ENCODE results near the gene MRPL12. TPM values are rescaled to one million over a fixed set of nuclear protein-coding genes. Genes with fewer than 3 reads are reported as not detected.

The MRPL12 gene
- total and polyA plus RNA-seq, 2 donors (not counting 1 experiment from before 2014, with no cell fraction given), result 11.2 to 46.8 TPM

- Histone ChIP-seq H3K27me3 (ENCODE audit: control insufficient read depth, insufficient read depth, low read length) (no peaks in the 10 kb centered on the region), H2AFZ (ENCODE audit: low read length) (no peak overlapping the region), H3K9me3 (ENCODE audit: control insufficient read depth, insufficient read depth, low read depth, low read length) (no peaks in the 10 kb centered on the region), H3K27ac (ENCODE audit: insufficient read depth, low read length) (no peak overlapping the region), H3K36me3 (ENCODE audit: control insufficient read depth, insufficient read depth, low read length) (peaks cover 62% of the 10 kb centered on the region), H4K20me1 (ENCODE audit: control insufficient read depth, extremely low read depth, insufficient read depth, low read length) (no peaks in the 10 kb centered on the region), H3K4me3 (replicated peaks in 1 of 4; ENCODE audit: control extremely low read depth in 1 of 4, insufficient read depth in 1 of 4, low read depth in 3 of 4, low read length in 4 of 4) (no peak overlapping the region), H3K9ac (ENCODE audit: insufficient read depth, low read length) (no peak overlapping the region), H3K4me2 (ENCODE audit: extremely low read depth, insufficient read depth, low read length) (no peak overlapping the region), H3K4me1 (ENCODE audit: control insufficient read depth, extremely low read depth, insufficient read depth, low read length) (no peaks in the 10 kb centered on the region), H3K79me2 (ENCODE audit: control insufficient read depth, insufficient read depth, low read length) (peaks cover 36% of the 10 kb centered on the region)
- DNase-seq (ENCODE audit: low read depth in 2 of 2), result no peak
- TF ChIP-seq CTCF (conservative IDR thresholded peaks at IDR 0.05 in 1 of 2, IDR thresholded peaks at IDR 0.05 in 1 of 2; ENCODE audit: low read depth in 1 of 2, low read length in 2 of 2) (no peak), EZH2 (IDR thresholded peaks at IDR 0.05; ENCODE audit: low read length, missing control alignments) (no peak)
These were observed 9.5 kb upstream of the MRPL12 start for GRCh38 chr17:81693509-81694210.

- H3K9ac ChIP-seq (ENCODE audit: insufficient read depth, low read length), result no peak overlapping the region
- no peaks in the 10 kb centered on the region for H4K20me1 ChIP-seq (ENCODE audit: control insufficient read depth, extremely low read depth, insufficient read depth, low read length)
- DNase-seq (ENCODE audit: low read depth in 2 of 2), result no peak
- no peak overlapping the region for H3K27ac ChIP-seq (ENCODE audit: insufficient read depth, low read length)
- H3K27me3 ChIP-seq (ENCODE audit: control insufficient read depth, insufficient read depth, low read length), result no peaks in the 10 kb centered on the region
- H2AFZ ChIP-seq (ENCODE audit: low read length), result no peak overlapping the region
- no peak for TF ChIP-seq CTCF (conservative IDR thresholded peaks at IDR 0.05 in 1 of 2, IDR thresholded peaks at IDR 0.05 in 1 of 2; ENCODE audit: low read depth in 1 of 2, low read length in 2 of 2)
- no peak for TF ChIP-seq EZH2 (IDR thresholded peaks at IDR 0.05; ENCODE audit: low read length, missing control alignments)
- no peaks in the 10 kb centered on the region for H3K4me1 ChIP-seq (ENCODE audit: control insufficient read depth, extremely low read depth, insufficient read depth, low read length)
- H3K4me2 ChIP-seq (ENCODE audit: extremely low read depth, insufficient read depth, low read length), result no peak overlapping the region
- H3K79me2 ChIP-seq (ENCODE audit: control insufficient read depth, insufficient read depth, low read length), result peaks cover 26% of the 10 kb centered on the region
- no peaks in the 10 kb centered on the region for H3K9me3 ChIP-seq (ENCODE audit: control insufficient read depth, insufficient read depth, low read depth, low read length)
- peaks cover 51% of the 10 kb centered on the region for H3K36me3 ChIP-seq (ENCODE audit: control insufficient read depth, insufficient read depth, low read length)
- H3K4me3 ChIP-seq (replicated peaks in 1 of 4; ENCODE audit: control extremely low read depth in 1 of 4, insufficient read depth in 1 of 4, low read depth in 3 of 4, low read length in 4 of 4), result no peak overlapping the region
These were observed 8.4 kb upstream of the MRPL12 start for GRCh38 chr17:81694810-81695209.

GRCh38 chr17:81695211-81695610 is 8.0 kb upstream of the MRPL12 start:
- TF ChIP-seq CTCF (conservative IDR thresholded peaks at IDR 0.05 in 1 of 2, IDR thresholded peaks at IDR 0.05 in 1 of 2; ENCODE audit: low read depth in 1 of 2, low read length in 2 of 2) (no peak), EZH2 (IDR thresholded peaks at IDR 0.05; ENCODE audit: low read length, missing control alignments) (no peak)
- no peaks in the 10 kb centered on the region for H4K20me1 ChIP-seq (ENCODE audit: control insufficient read depth, extremely low read depth, insufficient read depth, low read length)
- H3K27me3 ChIP-seq (ENCODE audit: control insufficient read depth, insufficient read depth, low read length), result no peaks in the 10 kb centered on the region
- H3K36me3 ChIP-seq (ENCODE audit: control insufficient read depth, insufficient read depth, low read length), result peaks cover 47% of the 10 kb centered on the region
- H3K9ac ChIP-seq (ENCODE audit: insufficient read depth, low read length), result no peak overlapping the region
- H3K4me3 ChIP-seq (replicated peaks in 1 of 4; ENCODE audit: control extremely low read depth in 1 of 4, insufficient read depth in 1 of 4, low read depth in 3 of 4, low read length in 4 of 4), result no peak overlapping the region
- no peaks in the 10 kb centered on the region for H3K4me1 ChIP-seq (ENCODE audit: control insufficient read depth, extremely low read depth, insufficient read depth, low read length)
- H3K27ac ChIP-seq (ENCODE audit: insufficient read depth, low read length), result no peak overlapping the region
- no peaks in the 10 kb centered on the region for H3K9me3 ChIP-seq (ENCODE audit: control insufficient read depth, insufficient read depth, low read depth, low read length)
- H3K4me2 ChIP-seq (ENCODE audit: extremely low read depth, insufficient read depth, low read length), result no peak overlapping the region
- peaks cover 22% of the 10 kb centered on the region for H3K79me2 ChIP-seq (ENCODE audit: control insufficient read depth, insufficient read depth, low read length)
- no peak overlapping the region for H2AFZ ChIP-seq (ENCODE audit: low read length)
- no peak for DNase-seq (ENCODE audit: low read depth in 2 of 2)
